GM19193 (cell line): Measurements from ENCODE around the gene EBF3.

Experiments used
- POLR2A ChIP-seq: IDR thresholded peaks from 4 replicates; pipeline ENCODE4 v1.6.1; 2011; ENCODE audit not compliant: insufficient read depth, insufficient read length; ENCODE audit errors: extremely low read depth

Gene EBF3

DNA sequence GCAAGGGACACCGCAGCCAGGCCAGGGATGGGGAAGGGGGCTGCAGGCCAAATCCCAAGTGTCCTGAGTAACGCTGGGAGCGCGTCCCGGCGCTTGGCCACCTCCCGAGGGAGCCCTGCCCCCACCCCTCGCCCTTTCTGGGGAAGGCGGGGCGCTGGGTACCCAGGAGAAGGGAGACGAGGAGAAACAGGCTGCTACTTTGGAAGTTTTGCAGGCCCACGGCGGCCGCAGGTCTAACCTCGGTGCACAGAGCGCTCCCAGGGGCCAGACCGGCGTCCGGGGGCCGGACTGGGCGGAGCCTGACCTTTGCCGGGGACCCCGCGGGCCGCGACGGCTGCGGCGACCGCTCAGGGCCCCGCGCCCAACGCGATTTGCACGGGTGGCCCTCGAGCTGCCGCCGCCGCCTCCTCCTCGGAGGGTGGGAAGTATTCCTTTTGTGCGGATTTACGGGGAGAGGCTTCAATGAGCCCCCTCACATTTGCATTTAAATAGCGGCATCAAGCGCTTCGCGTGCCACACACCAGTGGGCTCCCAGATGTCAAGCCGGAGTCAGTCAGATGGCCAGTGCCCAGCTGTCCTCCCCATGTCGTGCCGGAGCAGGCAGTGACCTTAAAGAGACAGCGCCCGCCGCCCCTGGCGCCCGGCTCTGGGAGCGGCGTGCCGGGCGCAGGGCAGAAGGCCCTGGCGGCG, 3.0 kb upstream of the EBF3 start:
- no peak for TF ChIP-seq POLR2A

DNA sequence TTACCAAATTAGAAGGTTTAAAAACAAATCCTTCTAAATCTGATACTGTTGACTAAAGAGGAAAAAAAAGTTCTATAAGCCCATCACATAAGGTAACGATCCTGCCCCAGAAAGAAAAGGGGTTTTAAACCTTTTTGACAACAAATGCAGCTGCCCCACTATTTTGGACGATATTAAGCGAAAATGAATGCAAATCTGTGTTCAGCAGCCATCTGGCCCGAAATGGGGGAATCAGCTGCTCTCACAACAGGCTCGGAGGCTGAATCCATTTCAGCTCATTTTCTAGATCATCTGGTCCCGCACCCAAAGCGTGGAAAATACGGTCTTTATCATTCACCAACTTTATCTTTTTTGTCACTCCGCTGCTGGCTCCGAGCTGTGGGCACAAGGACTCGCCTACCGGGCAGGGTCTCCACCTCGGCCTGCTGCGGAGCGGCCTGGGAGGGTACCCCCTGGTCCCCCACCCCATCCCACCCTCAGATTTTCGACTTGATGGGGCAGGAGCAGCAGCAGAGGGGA, 2.4 kb upstream of the EBF3 start:
- no peak for TF ChIP-seq POLR2A

- no peak for TF ChIP-seq POLR2A
These were observed 1.9 kb upstream of the EBF3 start for GRCh38 chr10:129965959-129966358.

- no peak for TF ChIP-seq POLR2A
These were observed 1.3 kb upstream of the EBF3 start for GRCh38 chr10:129965425-129965808.

- no peak for TF ChIP-seq POLR2A
These were observed 744 bp upstream of the EBF3 start for GRCh38 chr10:129964611-129965424.

DNA sequence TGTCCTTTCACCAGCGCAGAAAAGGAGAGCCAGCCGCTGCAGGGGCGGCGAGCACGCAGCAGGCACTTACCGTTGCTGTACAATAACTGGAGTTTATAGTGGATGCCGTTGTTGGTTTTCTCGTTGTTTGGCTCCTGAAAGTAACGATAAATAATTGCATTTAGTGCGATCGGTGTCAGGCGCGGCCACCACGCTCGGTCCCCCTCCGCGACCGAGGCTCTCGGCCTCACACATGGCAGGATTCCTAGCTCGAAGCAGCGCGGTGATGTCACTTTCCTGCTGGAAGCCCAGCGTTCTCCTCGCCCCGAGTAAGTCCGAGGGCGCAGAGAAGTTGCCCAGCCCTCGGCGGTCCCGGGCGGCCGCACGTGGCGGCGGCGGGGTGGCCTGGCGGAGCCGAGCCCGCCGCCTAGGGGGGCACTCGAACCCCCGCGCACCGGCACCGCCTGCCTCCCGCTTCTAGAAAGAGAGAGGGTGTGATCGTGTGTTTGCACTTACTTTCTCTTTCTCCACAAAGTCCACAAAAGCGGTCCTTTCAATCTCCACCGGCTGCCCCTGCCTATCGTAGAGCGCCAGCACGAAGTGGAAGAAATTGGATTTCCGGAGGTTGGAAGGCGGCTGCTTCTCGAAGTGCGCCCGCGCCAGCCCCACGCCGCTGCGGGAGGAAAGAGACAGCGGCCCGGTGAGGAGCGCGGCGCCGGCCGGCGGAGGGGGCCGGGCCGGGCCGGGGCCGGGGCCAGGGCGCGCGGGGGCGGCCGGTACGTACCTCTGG, 1.0 kb downstream of the EBF3 start:
- TF ChIP-seq POLR2A: no peak

DNA sequence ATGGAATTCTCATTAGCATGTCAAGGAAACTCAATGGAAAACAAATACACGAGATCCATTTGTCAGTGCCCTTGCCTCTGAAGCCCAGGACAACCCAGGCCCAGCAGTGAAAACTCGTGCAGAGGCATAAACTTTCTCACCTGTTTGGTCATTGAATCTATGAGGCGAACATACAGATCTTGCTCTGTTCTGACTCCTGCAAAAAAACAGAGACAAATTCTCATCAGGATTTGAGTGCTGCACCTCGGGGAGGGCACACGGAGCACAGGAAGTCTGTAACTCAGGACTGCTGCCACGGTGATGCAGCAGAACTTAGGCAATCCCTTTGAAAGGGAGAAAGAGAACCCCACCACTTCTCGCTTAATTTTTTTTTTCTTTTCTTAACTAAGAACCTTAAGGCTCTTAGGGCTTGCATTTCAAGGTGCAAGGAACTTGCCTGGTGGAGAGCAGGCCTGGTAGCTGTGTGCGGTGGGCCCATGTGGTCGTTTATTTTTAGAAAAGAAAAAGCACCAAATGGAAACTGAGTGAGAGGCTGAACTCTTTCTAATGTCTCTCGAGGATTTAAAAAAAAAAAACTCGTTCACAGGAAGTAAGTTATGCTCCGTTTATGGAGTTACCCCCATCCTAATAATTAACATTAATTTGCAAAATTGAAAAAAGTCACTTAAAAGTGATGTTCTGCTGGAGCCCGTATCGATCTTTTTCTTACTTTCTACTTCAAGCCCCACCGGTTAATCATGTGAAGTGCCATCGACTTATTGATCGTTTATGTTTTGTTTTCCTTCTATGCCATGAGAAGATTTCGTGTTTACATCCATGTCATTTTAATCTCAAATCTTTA, 1.8 kb downstream of the EBF3 start:
- no peak for TF ChIP-seq POLR2A

DNA sequence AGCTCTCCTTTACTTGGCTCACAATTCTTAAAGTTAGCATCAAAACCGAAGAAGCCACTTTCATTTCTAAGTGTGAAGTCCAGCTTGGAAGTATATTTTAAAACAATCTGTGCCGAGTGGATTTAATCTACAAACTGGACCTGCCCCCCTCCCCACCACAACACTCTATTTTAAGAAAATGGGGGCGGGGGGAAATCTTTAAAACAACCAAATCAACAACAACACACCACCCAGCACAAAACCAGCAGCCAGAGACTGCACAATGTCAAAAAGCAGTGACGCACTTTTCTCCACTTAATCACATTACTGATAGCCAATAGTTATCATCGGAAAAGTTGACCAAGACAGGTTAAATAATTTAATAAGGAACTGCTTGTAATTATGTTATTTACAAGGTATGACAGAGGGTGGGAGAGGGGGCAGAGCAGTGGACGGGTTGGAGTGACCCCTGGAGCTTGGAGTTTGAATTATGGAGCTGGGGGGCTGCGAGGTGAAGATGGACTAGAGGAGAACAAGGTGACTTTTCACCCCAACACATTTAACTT, 2.8 kb downstream of the EBF3 start:
- no peak for TF ChIP-seq POLR2A

GRCh38 chr10:129960481-129961156, 3.5 kb downstream of the EBF3 start:
- TF ChIP-seq POLR2A: no peak

- no peak for TF ChIP-seq POLR2A
These were observed 4.3 kb downstream of the EBF3 start for GRCh38 chr10:129959544-129960480.

DNA sequence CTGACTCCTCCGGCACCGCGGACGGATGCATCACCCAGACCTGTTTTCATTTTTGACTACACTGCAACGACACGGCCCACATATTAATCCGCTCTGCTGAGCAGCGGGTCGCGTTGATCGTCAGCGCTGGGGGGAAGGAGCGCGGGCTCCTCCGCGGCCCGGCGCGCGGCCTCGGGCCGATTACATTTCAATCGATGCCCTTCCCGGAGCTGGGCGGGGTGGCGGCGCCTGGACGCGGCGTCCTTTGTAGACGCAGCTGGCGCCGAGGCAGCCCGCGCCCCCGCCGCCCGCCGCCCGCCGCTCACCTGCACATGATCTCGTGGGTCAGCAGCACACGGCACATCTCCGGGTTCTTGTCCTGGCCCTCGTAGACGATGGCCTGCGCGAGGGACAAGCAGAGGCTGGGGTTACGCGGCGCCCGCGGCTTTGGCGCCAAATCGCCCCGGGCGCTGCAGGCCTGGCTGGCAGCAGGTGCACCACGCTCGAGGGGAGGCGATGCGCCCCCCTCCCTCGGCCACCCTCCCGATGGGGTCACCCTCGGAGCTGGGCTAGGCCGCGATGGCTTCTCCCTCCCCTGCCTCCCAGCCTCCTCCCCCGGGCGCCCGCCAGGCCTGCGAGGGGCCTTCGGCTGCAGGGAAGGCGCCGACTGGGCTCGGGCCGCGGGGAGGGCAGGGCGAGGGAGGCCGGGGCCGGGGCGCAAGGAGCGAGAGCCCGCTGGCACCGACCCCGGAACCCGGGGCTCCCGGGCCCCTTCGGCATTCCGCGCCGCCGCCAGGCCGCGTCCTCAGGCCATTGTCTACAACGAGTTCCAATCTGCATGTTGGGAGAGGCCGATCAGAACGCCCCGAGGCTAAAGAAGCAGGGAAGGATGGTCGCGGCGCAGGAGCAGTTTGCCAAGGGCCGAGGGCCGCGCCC, 5.2 kb downstream of the EBF3 start:
- TF ChIP-seq POLR2A: no peak

DNA sequence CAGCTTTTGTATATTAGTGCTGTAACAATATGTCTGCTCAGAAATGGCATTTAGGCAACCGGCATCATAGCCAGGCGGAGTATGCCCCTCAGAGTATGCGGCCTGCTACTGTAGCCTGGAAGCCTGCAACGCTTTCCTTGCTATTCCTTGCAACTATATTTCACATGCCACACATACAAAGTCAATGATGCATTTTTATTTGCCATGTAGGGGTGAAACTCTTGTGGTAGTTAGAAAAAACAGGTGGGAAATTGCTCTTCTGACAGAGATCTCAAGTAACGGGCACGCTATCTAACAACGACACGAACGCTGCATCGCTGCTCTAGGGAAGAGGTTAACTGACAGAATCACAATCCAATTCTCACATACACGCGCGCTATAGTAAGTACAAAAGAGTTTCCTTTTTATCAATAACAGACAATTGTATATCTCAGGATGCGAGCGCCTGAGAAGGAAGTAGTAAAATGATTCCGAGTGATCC, 5.9 kb downstream of the EBF3 start:
- TF ChIP-seq POLR2A: no peak
